PFSK-1 (cell line): ENCODE measurements around the gene IKZF3.

Experiments used
- FOXP2 ChIP-seq: optimal IDR thresholded peaks from 2 replicates; pipeline ENCODE3; 2011; ENCODE audit warnings: borderline replicate concordance, control low read depth, inconsistent platforms; ENCODE audit not compliant: insufficient read depth; ENCODE audit errors: extremely low read length, extremely low read depth
- POLR2AphosphoS5 ChIP-seq: IDR thresholded peaks from 2 replicates; pipeline ENCODE4 v1.6.1; 2012; ENCODE audit warnings: low read depth, mild to moderate bottlenecking, control low read depth, low read length, moderate library complexity
- REST ChIP-seq, 2 experiments: IDR thresholded peaks; 2 replicates each; pipeline versions ENCODE4 v1.6.1 to v1.8.0; 2011 to 2012; ENCODE audit warnings: low read depth in 2 of 2, low read length in 2 of 2, control low read depth in 1 of 2, inconsistent platforms in 1 of 2, mild to moderate bottlenecking in 1 of 2, moderate library complexity in 1 of 2; ENCODE audit not compliant: insufficient read depth in 1 of 2
- SIN3A ChIP-seq: IDR thresholded peaks from 2 replicates; pipeline ENCODE4 v1.6.1; 2012; ENCODE audit warnings: mild to moderate bottlenecking, low read length, moderate library complexity, borderline replicate concordance; ENCODE audit not compliant: insufficient read depth
- TAF1 ChIP-seq: IDR thresholded peaks from 2 replicates; pipeline ENCODE4 v1.6.1; 2012; ENCODE audit warnings: low read length, control low read depth, borderline replicate concordance; ENCODE audit not compliant: insufficient read depth

Gene IKZF3

GRCh38 chr17:39724731-39725130, 139.4 kb downstream of the IKZF3 start:
- TF ChIP-seq REST (IDR thresholded peaks at IDR 0.05; ENCODE audit: insufficient read depth in 1 of 2, low read depth in 2 of 2, low read length in 2 of 2) (no peak), FOXP2 (no peak), TAF1 (no peak), SIN3A (no peak), POLR2AphosphoS5 (no peak)

GRCh38 chr17:39722965-39723848, 140.9 kb downstream of the IKZF3 start:
- TF ChIP-seq FOXP2, result no peak
- no peak for TF ChIP-seq SIN3A
- no peak for TF ChIP-seq REST (IDR thresholded peaks at IDR 0.05; ENCODE audit: insufficient read depth in 1 of 2, low read depth in 2 of 2, low read length in 2 of 2)
- TF ChIP-seq POLR2AphosphoS5, result no peak
- no peak for TF ChIP-seq TAF1

DNA sequence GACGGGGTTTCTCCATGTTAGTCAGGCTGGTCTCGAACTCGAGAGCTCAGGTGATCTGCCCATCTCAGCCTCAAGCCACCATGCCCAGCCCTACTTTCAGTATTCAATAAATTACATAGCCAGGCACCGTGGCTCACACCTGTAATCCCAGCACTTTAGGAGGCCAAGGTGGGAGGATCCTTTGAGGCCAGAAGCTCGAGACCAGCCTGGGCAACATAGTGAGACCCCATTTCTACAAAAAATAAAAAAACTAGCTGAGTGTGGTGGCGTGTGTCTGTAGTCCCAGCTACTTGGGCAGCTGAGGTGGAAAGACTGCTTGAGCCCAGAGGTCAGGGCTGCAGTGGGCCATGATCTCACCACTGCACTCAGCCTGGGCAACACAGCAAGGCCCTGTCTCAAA, 142.0 kb downstream of the IKZF3 start:
- TF ChIP-seq TAF1 (no peak), FOXP2 (no peak), SIN3A (no peak), POLR2AphosphoS5 (no peak), REST (IDR thresholded peaks at IDR 0.05; ENCODE audit: insufficient read depth in 1 of 2, low read depth in 2 of 2, low read length in 2 of 2) (no peak)

DNA sequence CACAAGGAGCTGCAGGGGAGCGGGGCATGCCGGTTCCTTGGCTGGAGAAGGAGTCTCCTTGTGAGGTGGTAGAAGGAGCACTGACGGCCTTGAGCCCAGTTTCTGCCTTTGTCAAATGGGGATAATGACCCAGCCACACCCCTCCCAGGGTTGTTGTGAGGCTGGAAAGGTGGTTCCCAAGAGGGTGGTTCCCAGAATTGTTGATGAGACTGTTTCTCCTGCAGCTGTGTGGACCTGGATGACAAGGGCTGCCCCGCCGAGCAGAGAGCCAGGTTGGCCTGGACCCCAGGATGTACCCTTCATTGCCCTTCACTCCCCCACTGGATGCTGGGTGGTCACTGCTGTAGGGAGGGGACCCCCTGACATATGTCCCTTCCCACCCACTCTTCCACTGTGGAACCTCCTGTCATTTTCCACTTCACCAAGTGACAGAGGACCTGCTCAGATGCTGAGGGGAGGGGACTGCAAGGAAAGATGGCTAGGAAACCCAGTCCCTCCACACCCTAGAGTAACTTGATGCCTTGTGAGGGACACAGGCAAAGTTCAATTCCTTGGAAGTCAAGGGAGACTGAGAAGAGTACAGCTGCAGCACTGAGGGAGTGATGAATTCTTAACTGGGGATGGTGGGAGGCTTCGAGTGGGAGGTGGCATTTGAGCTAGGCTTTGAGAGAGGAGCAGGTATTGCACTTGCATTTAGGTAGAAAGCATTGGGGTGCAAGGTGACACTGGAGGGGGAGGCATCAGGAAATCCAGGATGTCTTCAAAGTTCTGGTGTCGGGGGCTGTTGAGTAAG, 144.4 kb downstream of the IKZF3 start:
- TF ChIP-seq POLR2AphosphoS5 (no peak), FOXP2 (no peak), REST (IDR thresholded peaks at IDR 0.05; ENCODE audit: insufficient read depth in 1 of 2, low read depth in 2 of 2, low read length in 2 of 2) (no peak), TAF1 (no peak), SIN3A (no peak)
